Immature natural killer cell (primary cell): ENCODE results near the gene OR2G2. TPM values are rescaled to one million over a fixed set of nuclear protein-coding genes. Genes with fewer than 3 reads are reported as not detected.

Experiments used
- DNase-seq, 3 donors: peaks; one replicate each; pipeline ENCODE4 v3.0.0; 2022; ENCODE audit warnings: mixed read lengths in 1 of 3
- H3K27ac Mint-ChIP-seq, 6 donors: one replicate each; pipeline ENCODE4 v1.8.0; 2020; ENCODE audit warnings: mixed read lengths in 6 of 6, mild to moderate bottlenecking in 5 of 6, inconsistent platforms in 4 of 6, moderate library complexity in 3 of 6
- H3K27me3 Mint-ChIP-seq, 3 donors: one replicate each; pipeline ENCODE4 v1.8.0; 2020 to 2021; ENCODE audit warnings: low read depth in 3 of 3, mild to moderate bottlenecking in 3 of 3, mixed read lengths in 3 of 3, moderate library complexity in 3 of 3, inconsistent platforms in 1 of 3
- H3K36me3 Mint-ChIP-seq, 3 donors: one replicate each; pipeline ENCODE4 v1.8.0; 2020; ENCODE audit warnings: mixed read lengths in 3 of 3, inconsistent platforms in 2 of 3, mild to moderate bottlenecking in 2 of 3
- H3K4me1 Mint-ChIP-seq, 2 donors: one replicate each; pipeline ENCODE4 v1.8.0; 2020; ENCODE audit warnings: inconsistent platforms in 2 of 2, mild to moderate bottlenecking in 2 of 2, mixed read lengths in 2 of 2, moderate library complexity in 1 of 2
- H3K4me3 Mint-ChIP-seq, 5 donors: one replicate each; pipeline ENCODE4 v1.8.0; 2020; ENCODE audit warnings: mild to moderate bottlenecking in 5 of 5, mixed read lengths in 5 of 5, inconsistent platforms in 3 of 5, moderate library complexity in 3 of 5
- H3K9me3 Mint-ChIP-seq, 6 donors: one replicate each; pipeline ENCODE4 v1.8.0; 2020; ENCODE audit warnings: mild to moderate bottlenecking in 6 of 6, mixed read lengths in 6 of 6, inconsistent platforms in 4 of 6, moderate library complexity in 3 of 6
- polyA plus RNA-seq, 3 donors: library from polyadenylated mRNA; unstranded; fragments of 300-500 nt; fragmentation: Illumina TruSeq; gene quantifications; one replicate each; pipeline ENCODE4 v1.2.3, GENCODE V29; 2021

Gene OR2G2
- polyA plus RNA-seq = not detected

- Mint-ChIP-seq H3K36me3 (no peaks in the 10 kb centered on the region), H3K4me3 (no peak within 1 kb of the TSS), H3K4me1 (no peaks in the 10 kb centered on the region), H3K27me3 (peaks cover 0 to 2% (median 2%) of the 10 kb centered on the region in 3 donors), H3K9me3 (peaks cover 0 to 4% (median under 1%) of the 10 kb centered on the region in 6 donors), H3K27ac (no peak within 1 kb of the TSS)
- no peak for DNase-seq
Observed at GRCh38 chr1:247588060-247588459, at the start of gene OR2G2. OR2G2 (plus strand) TSS chr1:247588360; CDS start chr1:247588360, 0 bp downstream.

GRCh38 chr1:247538561-247538960 is 49.6 kb upstream of the OR2G2 start:
- peaks cover 0 to 6% (median 2%) of the 10 kb centered on the region in 3 donors for H3K27me3 Mint-ChIP-seq
- H3K27ac Mint-ChIP-seq = no peak overlapping the region
- H3K4me3 Mint-ChIP-seq = no peak overlapping the region
- no peaks in the 10 kb centered on the region for H3K36me3 Mint-ChIP-seq
- no peaks in the 10 kb centered on the region for H3K9me3 Mint-ChIP-seq
- no peak for DNase-seq
- peaks cover 2 to 5% of the 10 kb centered on the region in 2 donors for H3K4me1 Mint-ChIP-seq

- Mint-ChIP-seq H3K36me3 (no peaks in the 10 kb centered on the region), H3K27ac (no peak overlapping the region), H3K4me3 (no peak overlapping the region), H3K4me1 (peaks cover 2 to 5% of the 10 kb centered on the region in 2 donors), H3K27me3 (peaks cover 0 to 5% (median 2%) of the 10 kb centered on the region in 3 donors), H3K9me3 (no peaks in the 10 kb centered on the region)
- no peak for DNase-seq
Observed at GRCh38 chr1:247539215-247539614, 48.9 kb upstream of the OR2G2 start.

GRCh38 chr1:247540581-247540980 is 47.6 kb upstream of the OR2G2 start:
- Mint-ChIP-seq H3K4me1 (peaks cover 2 to 5% of the 10 kb centered on the region in 2 donors), H3K27me3 (peaks cover 0 to 4% (median 0%) of the 10 kb centered on the region in 3 donors), H3K9me3 (no peaks in the 10 kb centered on the region), H3K4me3 (no peak overlapping the region), H3K36me3 (no peaks in the 10 kb centered on the region), H3K27ac (no peak overlapping the region)
- no peak for DNase-seq

GRCh38 chr1:247542811-247543210 is 45.3 kb upstream of the OR2G2 start:
- peaks cover 0 to 4% (median 0%) of the 10 kb centered on the region in 3 donors for H3K27me3 Mint-ChIP-seq
- H3K36me3 Mint-ChIP-seq = no peaks in the 10 kb centered on the region
- DNase-seq = no peak
- H3K9me3 Mint-ChIP-seq = no peaks in the 10 kb centered on the region
- no peak overlapping the region for H3K27ac Mint-ChIP-seq
- peaks cover 2 to 7% of the 10 kb centered on the region in 2 donors for H3K4me1 Mint-ChIP-seq
- no peak overlapping the region for H3K4me3 Mint-ChIP-seq

GRCh38 chr1:247548092-247548491 is 40.1 kb upstream of the OR2G2 start:
- Mint-ChIP-seq H3K4me1 (peaks cover 11 to 16% of the 10 kb centered on the region in 2 donors), H3K36me3 (no peaks in the 10 kb centered on the region), H3K27ac (no peak overlapping the region), H3K9me3 (no peaks in the 10 kb centered on the region), H3K27me3 (peaks cover 0 to 2% (median 0%) of the 10 kb centered on the region in 3 donors), H3K4me3 (peak overlapping the region in 3 of 5 donors; percentile 7 to 64 (median 63))
- peak in 2 of 3 donors; percentile 2 to 4 for DNase-seq

- Mint-ChIP-seq H3K9me3 (no peaks in the 10 kb centered on the region), H3K27ac (peak within 1 kb of the TSS in 1 of 6 donors; percentile 3), H3K36me3 (no peaks in the 10 kb centered on the region), H3K27me3 (peaks cover 0 to 2% (median 0%) of the 10 kb centered on the region in 3 donors), H3K4me3 (peak within 1 kb of the TSS in 4 of 5 donors; percentile 34 to 64 (median 62)), H3K4me1 (peaks cover 11 to 16% of the 10 kb centered on the region in 2 donors)
- no peak for DNase-seq
Observed at GRCh38 chr1:247548769-247549182, 39.4 kb upstream of the OR2G2 start, which contains the start of gene GCSAML. GCSAML (plus strand) TSS chr1:247549134; CDS start chr1:247549192, 58 bp downstream.

GRCh38 chr1:247551721-247552120 is 36.4 kb upstream of the OR2G2 start:
- H3K27me3 Mint-ChIP-seq = peaks cover 0 to 4% (median 0%) of the 10 kb centered on the region in 3 donors
- peaks cover 11 to 16% of the 10 kb centered on the region in 2 donors for H3K4me1 Mint-ChIP-seq
- H3K36me3 Mint-ChIP-seq = no peaks in the 10 kb centered on the region
- H3K9me3 Mint-ChIP-seq = no peaks in the 10 kb centered on the region
- no peak overlapping the region for H3K27ac Mint-ChIP-seq
- no peak for DNase-seq
- H3K4me3 Mint-ChIP-seq = no peak overlapping the region

- Mint-ChIP-seq H3K36me3 (no peaks in the 10 kb centered on the region), H3K4me1 (peaks cover 11 to 16% of the 10 kb centered on the region in 2 donors), H3K9me3 (no peaks in the 10 kb centered on the region), H3K27ac (no peak overlapping the region), H3K4me3 (no peak overlapping the region), H3K27me3 (peaks cover 0 to 4% (median 0%) of the 10 kb centered on the region in 3 donors)
- DNase-seq = no peak
Observed at GRCh38 chr1:247552231-247552630, 35.9 kb upstream of the OR2G2 start.

- Mint-ChIP-seq H3K27ac (no peak overlapping the region), H3K4me3 (no peak overlapping the region), H3K36me3 (no peaks in the 10 kb centered on the region), H3K4me1 (no peaks in the 10 kb centered on the region), H3K9me3 (no peaks in the 10 kb centered on the region), H3K27me3 (peaks cover 0 to 3% (median 0%) of the 10 kb centered on the region in 3 donors)
- DNase-seq = no peak
Observed at GRCh38 chr1:247557926-247558674, 30.1 kb upstream of the OR2G2 start.

- H3K27me3 Mint-ChIP-seq = peaks cover 0 to 1% (median 0%) of the 10 kb centered on the region in 3 donors
- no peak overlapping the region for H3K27ac Mint-ChIP-seq
- H3K9me3 Mint-ChIP-seq = no peaks in the 10 kb centered on the region
- no peak overlapping the region for H3K4me3 Mint-ChIP-seq
- H3K36me3 Mint-ChIP-seq = no peaks in the 10 kb centered on the region
- DNase-seq = no peak
- no peaks in the 10 kb centered on the region for H3K4me1 Mint-ChIP-seq
Observed at GRCh38 chr1:247561711-247562110, 26.4 kb upstream of the OR2G2 start.

GRCh38 chr1:247562198-247562597 is 26.0 kb upstream of the OR2G2 start:
- Mint-ChIP-seq H3K36me3 (no peaks in the 10 kb centered on the region), H3K27ac (no peak overlapping the region), H3K4me3 (no peak overlapping the region), H3K9me3 (no peaks in the 10 kb centered on the region), H3K4me1 (no peaks in the 10 kb centered on the region), H3K27me3 (peaks cover 0 to 1% (median 0%) of the 10 kb centered on the region in 3 donors)
- DNase-seq = no peak

GRCh38 chr1:247574236-247574635 is 13.9 kb upstream of the OR2G2 start:
- Mint-ChIP-seq H3K4me1 (no peaks in the 10 kb centered on the region), H3K27me3 (peaks cover 0 to 3% (median 0%) of the 10 kb centered on the region in 3 donors), H3K4me3 (no peak overlapping the region), H3K27ac (no peak overlapping the region), H3K9me3 (peaks cover 0 to 6% (median 2%) of the 10 kb centered on the region in 6 donors), H3K36me3 (no peaks in the 10 kb centered on the region)
- DNase-seq = no peak

GRCh38 chr1:247574664-247575063 is 13.5 kb upstream of the OR2G2 start:
- Mint-ChIP-seq H3K9me3 (peaks cover 0 to 6% (median 2%) of the 10 kb centered on the region in 6 donors), H3K27ac (no peak overlapping the region), H3K4me1 (no peaks in the 10 kb centered on the region), H3K27me3 (peaks cover 0 to 3% (median 0%) of the 10 kb centered on the region in 3 donors), H3K4me3 (no peak overlapping the region), H3K36me3 (no peaks in the 10 kb centered on the region)
- no peak for DNase-seq
